Measurements from ENCODE around the gene CFAP251. TPM values are rescaled to one million over a fixed set of nuclear protein-coding genes. Genes with fewer than 3 reads are reported as not detected.

Gene CFAP251
- total and polyA plus RNA-seq, 2 of the 13 experiments (the other 11 are each of a cell fraction or from before 2014, with no cell fraction given), result 0.30 to 0.42 TPM

DNA sequence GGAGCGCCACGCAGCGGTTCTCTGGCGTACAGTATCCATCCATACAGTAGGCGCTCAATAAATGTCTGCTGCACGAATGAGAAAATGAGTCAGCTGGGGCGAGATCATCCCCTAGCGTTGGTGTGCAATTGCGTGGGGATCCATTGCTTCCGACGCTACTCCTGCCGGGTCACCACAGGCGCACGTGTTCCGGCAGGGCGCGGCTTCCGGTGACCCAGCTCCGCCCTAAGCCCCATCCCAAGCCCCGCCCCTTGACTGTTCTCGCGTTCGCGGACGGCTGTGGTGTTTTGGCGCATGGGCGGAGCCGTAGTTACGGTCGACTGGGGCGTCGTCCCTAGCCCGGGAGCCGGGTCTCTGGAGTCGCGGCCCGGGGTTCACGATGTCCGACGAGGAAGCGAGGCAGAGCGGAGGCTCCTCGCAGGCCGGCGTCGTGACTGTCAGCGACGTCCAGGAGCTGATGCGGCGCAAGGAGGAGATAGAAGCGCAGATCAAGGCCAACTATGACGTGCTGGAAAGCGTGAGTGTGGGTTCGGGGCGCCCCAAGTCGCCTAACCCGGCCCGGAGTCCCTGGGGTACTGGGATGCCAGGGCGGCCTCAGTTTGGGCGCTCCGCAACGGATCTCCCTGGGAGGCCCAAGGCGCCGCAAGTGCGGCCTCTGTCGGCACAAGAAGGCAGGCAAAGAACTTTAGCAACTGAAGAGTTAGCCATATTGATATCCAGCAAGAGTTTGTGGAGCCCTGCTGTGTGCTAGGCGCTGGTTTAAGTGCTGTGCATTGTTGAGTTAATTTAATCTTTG lies 29.7 kb upstream of the CFAP251 start, which contains the start of gene PSMD9 (continued):
- peak; percentile 78 for TF ChIP-seq STAG1 (CRISPR knock-in tag; IDR thresholded peaks at IDR 0.05)
- no peak for TF ChIP-seq POLR2AphosphoS2 (IDR thresholded peaks at IDR 0.05; ENCODE audit: low read depth, low read length)
- TF ChIP-seq, protein P1, sequence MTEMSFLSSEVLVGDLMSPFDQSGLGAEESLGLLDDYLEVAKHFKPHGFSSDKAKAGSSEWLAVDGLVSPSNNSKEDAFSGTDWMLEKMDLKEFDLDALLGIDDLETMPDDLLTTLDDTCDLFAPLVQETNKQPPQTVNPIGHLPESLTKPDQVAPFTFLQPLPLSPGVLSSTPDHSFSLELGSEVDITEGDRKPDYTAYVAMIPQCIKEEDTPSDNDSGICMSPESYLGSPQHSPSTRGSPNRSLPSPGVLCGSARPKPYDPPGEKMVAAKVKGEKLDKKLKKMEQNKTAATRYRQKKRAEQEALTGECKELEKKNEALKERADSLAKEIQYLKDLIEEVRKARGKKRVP (CRISPR knock-in tag; IDR thresholded peaks at IDR 0.05), result peak in 1 of 2 experiments; percentile 92; a peak in 2 of 4 replicates
- TF ChIP-seq, protein P2, sequence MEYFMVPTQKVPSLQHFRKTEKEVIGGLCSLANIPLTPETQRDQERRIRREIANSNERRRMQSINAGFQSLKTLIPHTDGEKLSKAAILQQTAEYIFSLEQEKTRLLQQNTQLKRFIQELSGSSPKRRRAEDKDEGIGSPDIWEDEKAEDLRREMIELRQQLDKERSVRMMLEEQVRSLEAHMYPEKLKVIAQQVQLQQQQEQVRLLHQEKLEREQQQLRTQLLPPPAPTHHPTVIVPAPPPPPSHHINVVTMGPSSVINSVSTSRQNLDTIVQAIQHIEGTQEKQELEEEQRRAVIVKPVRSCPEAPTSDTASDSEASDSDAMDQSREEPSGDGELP (IDR thresholded peaks at IDR 0.05; ENCODE audit: borderline replicate concordance, low read depth), result peak; percentile 94
- TF ChIP-seq SYNCRIP (IDR thresholded peaks at IDR 0.05; ENCODE audit: insufficient read depth, low read depth, low read length), result no peak
- peak; percentile 69; the same call in 1 of the 2 replicates for TF ChIP-seq CAMTA2 (CRISPR knock-in tag; IDR thresholded peaks at IDR 0.05; ENCODE audit: borderline replicate concordance)
- TF ChIP-seq ZNF792 (CRISPR knock-in tag; IDR thresholded peaks at IDR 0.05), result peak; percentile 82; the same call in 1 of the 2 replicates
- TF ChIP-seq, protein P3, sequence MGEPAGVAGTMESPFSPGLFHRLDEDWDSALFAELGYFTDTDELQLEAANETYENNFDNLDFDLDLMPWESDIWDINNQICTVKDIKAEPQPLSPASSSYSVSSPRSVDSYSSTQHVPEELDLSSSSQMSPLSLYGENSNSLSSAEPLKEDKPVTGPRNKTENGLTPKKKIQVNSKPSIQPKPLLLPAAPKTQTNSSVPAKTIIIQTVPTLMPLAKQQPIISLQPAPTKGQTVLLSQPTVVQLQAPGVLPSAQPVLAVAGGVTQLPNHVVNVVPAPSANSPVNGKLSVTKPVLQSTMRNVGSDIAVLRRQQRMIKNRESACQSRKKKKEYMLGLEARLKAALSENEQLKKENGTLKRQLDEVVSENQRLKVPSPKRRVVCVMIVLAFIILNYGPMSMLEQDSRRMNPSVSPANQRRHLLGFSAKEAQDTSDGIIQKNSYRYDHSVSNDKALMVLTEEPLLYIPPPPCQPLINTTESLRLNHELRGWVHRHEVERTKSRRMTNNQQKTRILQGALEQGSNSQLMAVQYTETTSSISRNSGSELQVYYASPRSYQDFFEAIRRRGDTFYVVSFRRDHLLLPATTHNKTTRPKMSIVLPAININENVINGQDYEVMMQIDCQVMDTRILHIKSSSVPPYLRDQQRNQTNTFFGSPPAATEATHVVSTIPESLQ (CRISPR knock-in tag; conservative IDR thresholded peaks at IDR 0.05), result no peak; the same call in 1 of the 2 replicates
- peak; percentile 94 for TF ChIP-seq ZNF343 (CRISPR knock-in tag; IDR thresholded peaks at IDR 0.05)
- TF ChIP-seq TOE1 (CRISPR knock-in tag; IDR thresholded peaks at IDR 0.05), result peak; percentile 42; the same call in 1 of the 2 replicates
- TF ChIP-seq ZNF160 (CRISPR knock-in tag; IDR thresholded peaks at IDR 0.05), result peak; percentile 84
- peak; percentile 83 for TF ChIP-seq DNMT1 (CRISPR knock-in tag; IDR thresholded peaks at IDR 0.05)
- TF ChIP-seq, protein P4, sequence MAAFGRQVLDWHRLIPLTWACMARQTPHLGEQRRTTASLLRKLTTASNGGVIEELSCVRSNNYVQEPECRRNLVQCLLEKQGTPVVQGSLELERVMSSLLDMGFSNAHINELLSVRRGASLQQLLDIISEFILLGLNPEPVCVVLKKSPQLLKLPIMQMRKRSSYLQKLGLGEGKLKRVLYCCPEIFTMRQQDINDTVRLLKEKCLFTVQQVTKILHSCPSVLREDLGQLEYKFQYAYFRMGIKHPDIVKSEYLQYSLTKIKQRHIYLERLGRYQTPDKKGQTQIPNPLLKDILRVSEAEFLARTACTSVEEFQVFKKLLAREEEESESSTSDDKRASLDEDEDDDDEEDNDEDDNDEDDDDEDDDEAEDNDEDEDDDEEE (CRISPR knock-in tag; IDR thresholded peaks at IDR 0.05), result peak; percentile 95
- TF ChIP-seq PHF20 (CRISPR knock-in tag; IDR thresholded peaks at IDR 0.05), result peak; percentile 90
- 0 out of 2 replicates have a peak, but pooled peaks have one; percentile 32 for TF ChIP-seq ZNF577 (CRISPR knock-in tag; IDR thresholded peaks at IDR 0.05; ENCODE audit: borderline replicate concordance, low read depth)
- TF ChIP-seq MEF2D (CRISPR knock-in tag; IDR thresholded peaks at IDR 0.05), result peak; percentile 97
- TF ChIP-seq, protein P5, sequence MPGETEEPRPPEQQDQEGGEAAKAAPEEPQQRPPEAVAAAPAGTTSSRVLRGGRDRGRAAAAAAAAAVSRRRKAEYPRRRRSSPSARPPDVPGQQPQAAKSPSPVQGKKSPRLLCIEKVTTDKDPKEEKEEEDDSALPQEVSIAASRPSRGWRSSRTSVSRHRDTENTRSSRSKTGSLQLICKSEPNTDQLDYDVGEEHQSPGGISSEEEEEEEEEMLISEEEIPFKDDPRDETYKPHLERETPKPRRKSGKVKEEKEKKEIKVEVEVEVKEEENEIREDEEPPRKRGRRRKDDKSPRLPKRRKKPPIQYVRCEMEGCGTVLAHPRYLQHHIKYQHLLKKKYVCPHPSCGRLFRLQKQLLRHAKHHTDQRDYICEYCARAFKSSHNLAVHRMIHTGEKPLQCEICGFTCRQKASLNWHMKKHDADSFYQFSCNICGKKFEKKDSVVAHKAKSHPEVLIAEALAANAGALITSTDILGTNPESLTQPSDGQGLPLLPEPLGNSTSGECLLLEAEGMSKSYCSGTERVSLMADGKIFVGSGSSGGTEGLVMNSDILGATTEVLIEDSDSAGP (CRISPR knock-in tag; IDR thresholded peaks at IDR 0.05; ENCODE audit: borderline replicate concordance), result peak; percentile 95
- TF ChIP-seq GLI4 (CRISPR knock-in tag; IDR thresholded peaks at IDR 0.05; ENCODE audit: borderline replicate concordance), result peak; percentile 65; the same call in 1 of the 2 replicates
- peak; percentile 85 for TF ChIP-seq AKAP8 (CRISPR knock-in tag; IDR thresholded peaks at IDR 0.05)
- TF ChIP-seq, protein P6, sequence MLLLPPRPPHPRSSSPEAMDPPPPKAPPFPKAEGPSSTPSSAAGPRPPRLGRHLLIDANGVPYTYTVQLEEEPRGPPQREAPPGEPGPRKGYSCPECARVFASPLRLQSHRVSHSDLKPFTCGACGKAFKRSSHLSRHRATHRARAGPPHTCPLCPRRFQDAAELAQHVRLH (CRISPR knock-in tag; IDR thresholded peaks at IDR 0.05; ENCODE audit: borderline replicate concordance, low read depth), result peak; percentile 99
- peak; percentile 95 for TF ChIP-seq TMF1 (CRISPR knock-in tag; IDR thresholded peaks at IDR 0.05; ENCODE audit: low read depth)
- TF ChIP-seq SIN3A (IDR thresholded peaks at IDR 0.05; ENCODE audit: borderline replicate concordance, low read depth, low read length), result peak; percentile 90
